Measurements from ENCODE around the gene SPATC1L.

DNA sequence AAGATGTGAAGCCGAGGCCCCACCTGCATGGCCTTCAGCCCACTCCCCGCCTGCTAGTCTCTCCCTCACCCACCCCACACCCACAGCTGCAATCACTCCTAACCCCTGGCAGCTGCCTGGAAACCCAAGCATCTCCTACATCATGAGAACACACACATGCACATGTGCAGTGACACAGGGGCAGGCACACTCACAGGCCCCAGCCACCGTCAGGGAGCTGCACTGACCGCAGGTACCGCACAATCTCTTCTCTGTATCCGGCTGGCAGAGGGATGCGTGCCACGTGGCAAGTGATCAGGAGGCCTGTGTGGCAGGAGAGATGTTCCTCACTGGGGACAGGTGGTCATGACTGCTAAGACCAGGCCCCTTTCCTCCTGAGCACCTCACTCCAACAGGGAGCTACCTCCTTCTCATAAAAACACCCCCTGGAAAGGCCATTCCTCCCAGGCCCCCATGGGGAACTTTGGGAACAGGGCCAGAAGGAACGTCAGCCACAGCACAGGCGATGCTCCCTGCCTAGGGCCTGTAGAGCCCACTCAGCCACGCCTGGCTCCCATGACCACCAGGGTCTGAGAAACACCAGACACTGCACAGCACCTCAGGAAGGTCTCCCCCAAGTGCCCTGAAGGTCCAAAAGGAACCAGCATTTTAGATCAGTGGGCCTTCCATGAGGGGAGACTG, 38.3 kb upstream of the SPATC1L start:
- TF ChIP-seq, protein P1, sequence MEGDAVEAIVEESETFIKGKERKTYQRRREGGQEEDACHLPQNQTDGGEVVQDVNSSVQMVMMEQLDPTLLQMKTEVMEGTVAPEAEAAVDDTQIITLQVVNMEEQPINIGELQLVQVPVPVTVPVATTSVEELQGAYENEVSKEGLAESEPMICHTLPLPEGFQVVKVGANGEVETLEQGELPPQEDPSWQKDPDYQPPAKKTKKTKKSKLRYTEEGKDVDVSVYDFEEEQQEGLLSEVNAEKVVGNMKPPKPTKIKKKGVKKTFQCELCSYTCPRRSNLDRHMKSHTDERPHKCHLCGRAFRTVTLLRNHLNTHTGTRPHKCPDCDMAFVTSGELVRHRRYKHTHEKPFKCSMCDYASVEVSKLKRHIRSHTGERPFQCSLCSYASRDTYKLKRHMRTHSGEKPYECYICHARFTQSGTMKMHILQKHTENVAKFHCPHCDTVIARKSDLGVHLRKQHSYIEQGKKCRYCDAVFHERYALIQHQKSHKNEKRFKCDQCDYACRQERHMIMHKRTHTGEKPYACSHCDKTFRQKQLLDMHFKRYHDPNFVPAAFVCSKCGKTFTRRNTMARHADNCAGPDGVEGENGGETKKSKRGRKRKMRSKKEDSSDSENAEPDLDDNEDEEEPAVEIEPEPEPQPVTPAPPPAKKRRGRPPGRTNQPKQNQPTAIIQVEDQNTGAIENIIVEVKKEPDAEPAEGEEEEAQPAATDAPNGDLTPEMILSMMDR (IDR thresholded peaks at IDR 0.05), result no peak
- no peak for TF ChIP-seq POLR2A (IDR thresholded peaks at IDR 0.05)
